Measurements from ENCODE around the gene ODAD3. TPM values are rescaled to one million over a fixed set of nuclear protein-coding genes. Genes with fewer than 3 reads are reported as not detected.
"Not testable (repeated sequence)": the region's sequence is repeated elsewhere in the genome, so short reads cannot be mapped to it uniquely, and the experiment has no call there.

ODAD3 gene
- total RNA-seq, 1 donor from 2014 or later, result not detected

- H3K4me3 ChIP-seq (ENCODE audit: low read depth, low read length), result no peak overlapping the region
- FAIRE-seq, result no peak
- DNase-seq (ENCODE audit: low read depth), result no peak
Measured at GRCh38 chr19:11414544-11414943, 20.4 kb downstream of the ODAD3 start.

GRCh38 chr19:11410682-11411081 lies 24.2 kb downstream of the ODAD3 start:
- TF ChIP-seq CTCF (IDR thresholded peaks at IDR 0.05; ENCODE audit: insufficient read depth, low read length, severe bottlenecking), result no peak
- H3K4me3 ChIP-seq (ENCODE audit: low read depth, low read length), result no peak overlapping the region
- H3K36me3 ChIP-seq (ENCODE audit: control insufficient read depth, insufficient read depth, low read length), result no peaks in the 10 kb centered on the region
- H3K27me3 ChIP-seq (ENCODE audit: control insufficient read depth, insufficient read depth, low read length), result no peaks in the 10 kb centered on the region
- DNase-seq (ENCODE audit: low read depth) (peak; percentile 17), FAIRE-seq (no peak)

More at GRCh38 chr19:11414544-11414943, 20.4 kb downstream of the ODAD3 start:
- Histone ChIP-seq H3K36me3 (ENCODE audit: control insufficient read depth, insufficient read depth, low read length) (no peaks in the 10 kb centered on the region), H3K27me3 (ENCODE audit: control insufficient read depth, insufficient read depth, low read length) (peaks cover 4% of the 10 kb centered on the region)
- no peak for TF ChIP-seq CTCF (IDR thresholded peaks at IDR 0.05; ENCODE audit: insufficient read depth, low read length, severe bottlenecking)

GRCh38 chr19:11408591-11408990 lies 26.3 kb downstream of the ODAD3 start:
- TF ChIP-seq CTCF (IDR thresholded peaks at IDR 0.05; ENCODE audit: insufficient read depth, low read length, severe bottlenecking), result no peak
- no peak for FAIRE-seq
- Histone ChIP-seq H3K4me3 (ENCODE audit: low read depth, low read length) (no peak overlapping the region), H3K36me3 (ENCODE audit: control insufficient read depth, insufficient read depth, low read length) (no peaks in the 10 kb centered on the region), H3K27me3 (ENCODE audit: control insufficient read depth, insufficient read depth, low read length) (no peaks in the 10 kb centered on the region)
- no peak for DNase-seq (ENCODE audit: low read depth)

GRCh38 chr19:11406703-11407236 lies 28.2 kb downstream of the ODAD3 start:
- not testable (repeated sequence) for DNase-seq (ENCODE audit: low read depth); H3K4me3 ChIP-seq (ENCODE audit: low read depth, low read length); FAIRE-seq; H3K36me3 ChIP-seq (ENCODE audit: control insufficient read depth, insufficient read depth, low read length); H3K27me3 ChIP-seq (ENCODE audit: control insufficient read depth, insufficient read depth, low read length)

GRCh38 chr19:11405846-11406643 lies 28.9 kb downstream of the ODAD3 start:
- DNase-seq (ENCODE audit: low read depth), result no peak
- no peak for FAIRE-seq

More at GRCh38 chr19:11405846-11406643, 28.9 kb downstream of the ODAD3 start:
- Histone ChIP-seq H3K36me3 (ENCODE audit: control insufficient read depth, insufficient read depth, low read length) (no peaks in the 10 kb centered on the region), H3K4me3 (ENCODE audit: low read depth, low read length) (no peak overlapping the region), H3K27me3 (ENCODE audit: control insufficient read depth, insufficient read depth, low read length) (no peaks in the 10 kb centered on the region)
- no peak for TF ChIP-seq CTCF (IDR thresholded peaks at IDR 0.05; ENCODE audit: insufficient read depth, low read length, severe bottlenecking)
